Measurements from ENCODE around the gene IL1RAPL1. TPM values are rescaled to one million over a fixed set of nuclear protein-coding genes. Genes with fewer than 3 reads are reported as not detected.

Gene IL1RAPL1
- total RNA-seq, 5 donors from 2014 or later (not counting 1 experiment from before 2014, with no cell fraction given), result not detected

GRCh38 chrX:29487214-29487613 lies 900.0 kb downstream of the IL1RAPL1 start:
- Mint-ChIP-seq H3K27me3 (no peaks in the 10 kb centered on the region), H3K4me3 (no peak overlapping the region), H3K9me3 (peaks cover 0 to 3% (median 0%) of the 10 kb centered on the region in 3 donors), H3K4me1 (no peaks in the 10 kb centered on the region), H3K27ac (no peak overlapping the region), H3K36me3 (no peaks in the 10 kb centered on the region)
- no peaks in the 10 kb centered on the region for H3K36me3 ChIP-seq (ENCODE audit: control insufficient read depth in 2 of 2, extremely low read depth in 1 of 2, insufficient read depth in 1 of 2, low read length in 1 of 2)
- no peaks in the 10 kb centered on the region for H3K27me3 ChIP-seq (replicated peaks in 1 of 2; ENCODE audit: control insufficient read depth in 2 of 2, extremely low read depth in 1 of 2, insufficient read depth in 2 of 2, low read length in 1 of 2)
- WGBS (ENCODE audit: insufficient coverage), result no CpG with 5 or more reads among the region's 2 CpGs
- POLR2A ChIA-PET, result no interaction called here
- H3K4me3 ChIP-seq (ENCODE audit: control insufficient read depth in 1 of 2, extremely low read depth in 1 of 2, low read length in 1 of 2), result no peak overlapping the region
- ATAC-seq (replicated peaks in 1 of 4), result no peak
- CTCF ChIA-PET, result interaction anchor here in 1 of 2 donors (0.7 kb wide), 1 partner anchor 1030 kb away, joined by 8 read pairs; no protein-coding TSS in a partner anchor
- no peak for DNase-seq
- no peaks in the 10 kb centered on the region for H3K4me1 ChIP-seq (ENCODE audit: control insufficient read depth in 1 of 2, extremely low read depth in 1 of 2, insufficient read depth in 2 of 2, low read length in 2 of 2)
- H3K9me3 ChIP-seq, result no peaks in the 10 kb centered on the region
- H3K27ac ChIP-seq (ENCODE audit: low read length), result no peak overlapping the region

- ChIA-PET CTCF (no interaction called here), POLR2A (no interaction called here)
- no peaks in the 10 kb centered on the region for H3K4me1 ChIP-seq (ENCODE audit: control insufficient read depth in 1 of 2, extremely low read depth in 1 of 2, insufficient read depth in 2 of 2, low read length in 2 of 2)
- H3K27ac ChIP-seq (ENCODE audit: low read length), result no peak overlapping the region
- no peak overlapping the region for H3K4me3 ChIP-seq (ENCODE audit: control insufficient read depth in 1 of 2, extremely low read depth in 1 of 2, low read length in 1 of 2)
- no peak for ATAC-seq (replicated peaks in 1 of 4)
- H3K36me3 Mint-ChIP-seq, result no peaks in the 10 kb centered on the region
- no peaks in the 10 kb centered on the region for H3K9me3 ChIP-seq
- no peaks in the 10 kb centered on the region for H3K27me3 ChIP-seq (replicated peaks in 1 of 2; ENCODE audit: control insufficient read depth in 2 of 2, extremely low read depth in 1 of 2, insufficient read depth in 2 of 2, low read length in 1 of 2)
- no peak for DNase-seq
- H3K4me1 Mint-ChIP-seq, result no peaks in the 10 kb centered on the region
- no peak overlapping the region for H3K27ac Mint-ChIP-seq
- WGBS (ENCODE audit: insufficient coverage), result no CpG with 5 or more reads among the region's 1 CpG
- H3K4me3 Mint-ChIP-seq, result no peak overlapping the region
- no peaks in the 10 kb centered on the region for H3K27me3 Mint-ChIP-seq
- H3K9me3 Mint-ChIP-seq, result peaks cover 0 to 3% (median 0%) of the 10 kb centered on the region in 3 donors
- H3K36me3 ChIP-seq (ENCODE audit: control insufficient read depth in 2 of 2, extremely low read depth in 1 of 2, insufficient read depth in 1 of 2, low read length in 1 of 2), result no peaks in the 10 kb centered on the region
Observed at GRCh38 chrX:29487714-29488113, 900.5 kb downstream of the IL1RAPL1 start.

- DNase-seq (no peak), ATAC-seq (replicated peaks in 1 of 4) (no peak)
- POLR2A ChIA-PET, result no interaction called here
- no peaks in the 10 kb centered on the region for H3K27me3 Mint-ChIP-seq
- H3K9me3 Mint-ChIP-seq, result peaks cover 0 to 3% (median 0%) of the 10 kb centered on the region in 3 donors
- no peaks in the 10 kb centered on the region for H3K36me3 Mint-ChIP-seq
- no peaks in the 10 kb centered on the region for H3K9me3 ChIP-seq
- no peaks in the 10 kb centered on the region for H3K36me3 ChIP-seq (ENCODE audit: control insufficient read depth in 2 of 2, extremely low read depth in 1 of 2, insufficient read depth in 1 of 2, low read length in 1 of 2)
- no peak overlapping the region for H3K4me3 Mint-ChIP-seq
- no peak overlapping the region for H3K27ac ChIP-seq (ENCODE audit: low read length)
- H3K27ac Mint-ChIP-seq, result no peak overlapping the region
- WGBS (ENCODE audit: insufficient coverage), result no CpG with 5 or more reads among the region's 1 CpG
- H3K4me1 ChIP-seq (ENCODE audit: control insufficient read depth in 1 of 2, extremely low read depth in 1 of 2, insufficient read depth in 2 of 2, low read length in 2 of 2), result no peaks in the 10 kb centered on the region
- no peaks in the 10 kb centered on the region for H3K4me1 Mint-ChIP-seq
- no peak overlapping the region for H3K4me3 ChIP-seq (ENCODE audit: control insufficient read depth in 1 of 2, extremely low read depth in 1 of 2, low read length in 1 of 2)
- H3K27me3 ChIP-seq (replicated peaks in 1 of 2; ENCODE audit: control insufficient read depth in 2 of 2, extremely low read depth in 1 of 2, insufficient read depth in 2 of 2, low read length in 1 of 2), result no peaks in the 10 kb centered on the region
- CTCF ChIA-PET, result no interaction called here
Observed at GRCh38 chrX:29488919-29489318, 901.7 kb downstream of the IL1RAPL1 start.

GRCh38 chrX:29490606-29491005 lies 903.4 kb downstream of the IL1RAPL1 start:
- no peak for ATAC-seq (replicated peaks in 1 of 4)
- Mint-ChIP-seq H3K4me3 (no peak overlapping the region), H3K27ac (no peak overlapping the region), H3K27me3 (no peaks in the 10 kb centered on the region), H3K36me3 (no peaks in the 10 kb centered on the region), H3K9me3 (peaks cover 0 to 4% (median 0%) of the 10 kb centered on the region in 3 donors), H3K4me1 (no peaks in the 10 kb centered on the region)
- H3K9me3 ChIP-seq, result no peaks in the 10 kb centered on the region
- ChIA-PET CTCF (no interaction called here), POLR2A (no interaction called here)
- no CpG with 5 or more reads among the region's 2 CpGs for WGBS (ENCODE audit: insufficient coverage)
- H3K27ac ChIP-seq (ENCODE audit: low read length), result no peak overlapping the region
- no peak overlapping the region for H3K4me3 ChIP-seq (ENCODE audit: control insufficient read depth in 1 of 2, extremely low read depth in 1 of 2, low read length in 1 of 2)
- H3K4me1 ChIP-seq (ENCODE audit: control insufficient read depth in 1 of 2, extremely low read depth in 1 of 2, insufficient read depth in 2 of 2, low read length in 2 of 2), result no peaks in the 10 kb centered on the region
- DNase-seq, result no peak
- H3K27me3 ChIP-seq (replicated peaks in 1 of 2; ENCODE audit: control insufficient read depth in 2 of 2, extremely low read depth in 1 of 2, insufficient read depth in 2 of 2, low read length in 1 of 2), result no peaks in the 10 kb centered on the region
- H3K36me3 ChIP-seq (ENCODE audit: control insufficient read depth in 2 of 2, extremely low read depth in 1 of 2, insufficient read depth in 1 of 2, low read length in 1 of 2), result no peaks in the 10 kb centered on the region

GRCh38 chrX:29491659-29492058 lies 904.4 kb downstream of the IL1RAPL1 start:
- DNase-seq (no peak), ATAC-seq (replicated peaks in 1 of 4) (no peak)
- no peaks in the 10 kb centered on the region for H3K9me3 ChIP-seq
- no peaks in the 10 kb centered on the region for H3K27me3 Mint-ChIP-seq
- H3K4me3 Mint-ChIP-seq, result no peak overlapping the region
- H3K27ac Mint-ChIP-seq, result no peak overlapping the region
- no peaks in the 10 kb centered on the region for H3K4me1 Mint-ChIP-seq
- no peaks in the 10 kb centered on the region for H3K27me3 ChIP-seq (replicated peaks in 1 of 2; ENCODE audit: control insufficient read depth in 2 of 2, extremely low read depth in 1 of 2, insufficient read depth in 2 of 2, low read length in 1 of 2)
- peaks cover 0 to 7% (median 0%) of the 10 kb centered on the region in 3 donors for H3K9me3 Mint-ChIP-seq
- H3K27ac ChIP-seq (ENCODE audit: low read length), result no peak overlapping the region
- CTCF ChIA-PET, result no interaction called here
- POLR2A ChIA-PET, result no interaction called here
- no peaks in the 10 kb centered on the region for H3K36me3 ChIP-seq (ENCODE audit: control insufficient read depth in 2 of 2, extremely low read depth in 1 of 2, insufficient read depth in 1 of 2, low read length in 1 of 2)
- no CpG with 5 or more reads among the region's 3 CpGs for WGBS (ENCODE audit: insufficient coverage)
- H3K4me1 ChIP-seq (ENCODE audit: control insufficient read depth in 1 of 2, extremely low read depth in 1 of 2, insufficient read depth in 2 of 2, low read length in 2 of 2), result no peaks in the 10 kb centered on the region
- H3K4me3 ChIP-seq (ENCODE audit: control insufficient read depth in 1 of 2, extremely low read depth in 1 of 2, low read length in 1 of 2), result no peak overlapping the region
- H3K36me3 Mint-ChIP-seq, result no peaks in the 10 kb centered on the region

- DNase-seq (no peak), ATAC-seq (replicated peaks in 1 of 4) (no peak)
- WGBS (ENCODE audit: insufficient coverage), result no CpG with 5 or more reads among the region's 2 CpGs
- no peaks in the 10 kb centered on the region for H3K9me3 ChIP-seq
- Mint-ChIP-seq H3K27me3 (no peaks in the 10 kb centered on the region), H3K36me3 (no peaks in the 10 kb centered on the region), H3K9me3 (peaks cover 0 to 9% (median 3%) of the 10 kb centered on the region in 3 donors), H3K4me1 (no peaks in the 10 kb centered on the region), H3K4me3 (no peak overlapping the region), H3K27ac (no peak overlapping the region)
- H3K4me3 ChIP-seq (ENCODE audit: control insufficient read depth in 1 of 2, extremely low read depth in 1 of 2, low read length in 1 of 2), result no peak overlapping the region
- no peaks in the 10 kb centered on the region for H3K27me3 ChIP-seq (replicated peaks in 1 of 2; ENCODE audit: control insufficient read depth in 2 of 2, extremely low read depth in 1 of 2, insufficient read depth in 2 of 2, low read length in 1 of 2)
- POLR2A ChIA-PET, result no interaction called here
- no peaks in the 10 kb centered on the region for H3K4me1 ChIP-seq (ENCODE audit: control insufficient read depth in 1 of 2, extremely low read depth in 1 of 2, insufficient read depth in 2 of 2, low read length in 2 of 2)
- H3K36me3 ChIP-seq (ENCODE audit: control insufficient read depth in 2 of 2, extremely low read depth in 1 of 2, insufficient read depth in 1 of 2, low read length in 1 of 2), result no peaks in the 10 kb centered on the region
- H3K27ac ChIP-seq (ENCODE audit: low read length), result no peak overlapping the region
- CTCF ChIA-PET, result no interaction called here
Observed at GRCh38 chrX:29496636-29497180, 909.5 kb downstream of the IL1RAPL1 start.

GRCh38 chrX:29506729-29507128 lies 919.5 kb downstream of the IL1RAPL1 start:
- Mint-ChIP-seq H3K4me3 (no peak overlapping the region), H3K4me1 (no peaks in the 10 kb centered on the region), H3K27ac (no peak overlapping the region), H3K36me3 (no peaks in the 10 kb centered on the region), H3K27me3 (no peaks in the 10 kb centered on the region), H3K9me3 (peaks cover 0 to 17% (median 4%) of the 10 kb centered on the region in 3 donors)
- CTCF ChIA-PET, result no interaction called here
- Histone ChIP-seq H3K27ac (ENCODE audit: low read length) (no peak overlapping the region), H3K27me3 (replicated peaks in 1 of 2; ENCODE audit: control insufficient read depth in 2 of 2, extremely low read depth in 1 of 2, insufficient read depth in 2 of 2, low read length in 1 of 2) (no peaks in the 10 kb centered on the region), H3K4me1 (ENCODE audit: control insufficient read depth in 1 of 2, extremely low read depth in 1 of 2, insufficient read depth in 2 of 2, low read length in 2 of 2) (no peaks in the 10 kb centered on the region), H3K36me3 (ENCODE audit: control insufficient read depth in 2 of 2, extremely low read depth in 1 of 2, insufficient read depth in 1 of 2, low read length in 1 of 2) (no peaks in the 10 kb centered on the region), H3K4me3 (ENCODE audit: control insufficient read depth in 1 of 2, extremely low read depth in 1 of 2, low read length in 1 of 2) (no peak overlapping the region), H3K9me3 (no peaks in the 10 kb centered on the region)
- no peak for ATAC-seq (replicated peaks in 1 of 4)
- no peak for DNase-seq
- POLR2A ChIA-PET, result no interaction called here
- WGBS (ENCODE audit: insufficient coverage), result no CpG with 5 or more reads among the region's 1 CpG

Data from T-cell (primary cell).